ENCODE measurements around the gene YTHDF1.

DNA sequence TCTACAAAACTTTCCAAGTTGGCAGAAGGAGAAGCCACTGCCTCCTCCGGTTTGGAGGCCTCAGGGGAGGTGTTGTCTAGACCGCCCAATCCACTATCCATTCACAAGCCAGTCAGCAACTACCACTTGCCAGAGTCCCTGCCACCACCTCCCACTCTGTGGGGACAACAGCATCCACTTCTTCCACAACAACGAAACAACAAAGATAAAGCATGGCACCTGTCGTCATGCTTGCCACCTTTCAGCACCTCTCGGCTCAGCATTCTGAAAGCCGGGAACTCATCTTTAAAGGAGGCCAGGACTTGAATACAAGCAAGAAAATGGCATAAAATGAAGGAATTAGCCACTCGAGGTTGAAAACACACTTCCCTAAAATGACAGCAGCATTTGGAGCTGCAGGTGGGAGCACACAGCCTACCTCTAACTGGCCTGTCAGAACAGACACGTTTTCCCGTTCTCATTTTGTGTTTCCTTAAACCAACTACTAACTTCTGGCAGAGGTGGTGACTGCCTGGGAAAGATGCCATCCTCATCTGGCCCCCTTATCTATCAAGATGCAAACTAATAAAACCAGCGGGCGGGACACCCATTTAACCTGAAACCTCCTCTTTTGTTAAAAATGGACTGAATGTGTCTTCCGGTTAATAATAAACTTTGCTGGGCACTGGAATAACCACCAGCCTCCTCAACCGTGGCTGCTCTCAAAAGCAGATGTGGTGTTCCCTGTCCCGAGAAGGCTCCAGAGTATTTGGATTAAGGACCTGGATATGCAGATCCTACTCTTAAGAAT, 21.7 kb downstream of the YTHDF1 start:
- TF ChIP-seq POLR2A (IDR thresholded peaks at IDR 0.05), result no peak
- TF ChIP-seq, protein P1, sequence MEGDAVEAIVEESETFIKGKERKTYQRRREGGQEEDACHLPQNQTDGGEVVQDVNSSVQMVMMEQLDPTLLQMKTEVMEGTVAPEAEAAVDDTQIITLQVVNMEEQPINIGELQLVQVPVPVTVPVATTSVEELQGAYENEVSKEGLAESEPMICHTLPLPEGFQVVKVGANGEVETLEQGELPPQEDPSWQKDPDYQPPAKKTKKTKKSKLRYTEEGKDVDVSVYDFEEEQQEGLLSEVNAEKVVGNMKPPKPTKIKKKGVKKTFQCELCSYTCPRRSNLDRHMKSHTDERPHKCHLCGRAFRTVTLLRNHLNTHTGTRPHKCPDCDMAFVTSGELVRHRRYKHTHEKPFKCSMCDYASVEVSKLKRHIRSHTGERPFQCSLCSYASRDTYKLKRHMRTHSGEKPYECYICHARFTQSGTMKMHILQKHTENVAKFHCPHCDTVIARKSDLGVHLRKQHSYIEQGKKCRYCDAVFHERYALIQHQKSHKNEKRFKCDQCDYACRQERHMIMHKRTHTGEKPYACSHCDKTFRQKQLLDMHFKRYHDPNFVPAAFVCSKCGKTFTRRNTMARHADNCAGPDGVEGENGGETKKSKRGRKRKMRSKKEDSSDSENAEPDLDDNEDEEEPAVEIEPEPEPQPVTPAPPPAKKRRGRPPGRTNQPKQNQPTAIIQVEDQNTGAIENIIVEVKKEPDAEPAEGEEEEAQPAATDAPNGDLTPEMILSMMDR (IDR thresholded peaks at IDR 0.05), result no peak

Measured in esophagus squamous epithelium (tissue), 4 donors.